Measurements from ENCODE around the gene PRSS57. TPM values are rescaled to one million over a fixed set of nuclear protein-coding genes. Genes with fewer than 3 reads are reported as not detected.

Gene PRSS57
- total RNA-seq (2021; ENCODE audit: unreplicated experiment) (not detected), Bru-seq, nascent RNA (not detected), BruChase-seq, experiment 1, labeled RNA remaining after a 2-hour chase (percentile 1 among the genes with signal in this experiment), BruChase-seq, experiment 2, labeled RNA remaining after a 6-hour chase (not detected)
- polyA plus RNA-seq (2012; ENCODE audit: insufficient read length): not detected
- long read RNA-seq: 0 reads

- intact Hi-C loops (cut with micrococcal nuclease; ENCODE audit: unreplicated experiment) (no loop called here), in situ Hi-C loops (cut with HindIII; ENCODE audit: low pct_unique_long_range_greater_than_20kb, low sequenced_read_pairs) (no loop called here)
- Histone ChIP-seq H3K27me3 (ENCODE audit: control insufficient read depth, insufficient read depth, low read length) (no peaks in the 10 kb centered on the region), H3K9me3 (ENCODE audit: control insufficient read depth, insufficient read depth, low read depth, low read length) (no peaks in the 10 kb centered on the region), H3K27ac (ENCODE audit: low read length) (no peak within 1 kb of the TSS), H3K4me3 (ENCODE audit: low read depth in 2 of 2, low read length in 2 of 2) (no peak within 1 kb of the TSS), H3K4me1 (ENCODE audit: control insufficient read depth, insufficient read depth, low read length) (no peaks in the 10 kb centered on the region), H3K36me3 (ENCODE audit: control insufficient read depth, insufficient read depth, low read length) (no peaks in the 10 kb centered on the region)
- DNase-seq (ENCODE audit: low read depth, low spot score): no peak
- ChIA-PET CTCF (no interaction called here), POLR2A (no interaction called here)
- TF ChIP-seq CTCF (IDR thresholded peaks at IDR 0.05) (no peak), POLR2AphosphoS5 (IDR thresholded peaks at IDR 0.05; ENCODE audit: low read depth, low read length) (no peak), SIN3A (IDR thresholded peaks at IDR 0.05; ENCODE audit: borderline replicate concordance, insufficient read depth, low read depth, low read length) (no peak), REST (IDR thresholded peaks at IDR 0.05; ENCODE audit: insufficient read depth in 1 of 2, low read depth in 2 of 2, low read length in 1 of 2) (no peak), TCF7L2 (IDR thresholded peaks at IDR 0.05; ENCODE audit: low read depth, low read length) (no peak)
- no TSS peak for BruUV-seq (replicated peaks)
- ATAC-seq: no peak
These were observed at the start of gene PRSS57 for GRCh38 chr19:695352-695949. PRSS57 (minus strand) TSS chr19:695452; CDS start chr19:695430, 22 bp downstream.

GRCh38 chr19:743168-743687 is 48.0 kb upstream of the PRSS57 start:
- no peak overlapping the region for H3K27ac ChIP-seq (ENCODE audit: low read length)
- DNase-seq (ENCODE audit: low read depth, low spot score) (no peak), ATAC-seq (no peak)
- in situ Hi-C loops (cut with HindIII; ENCODE audit: low pct_unique_long_range_greater_than_20kb, low sequenced_read_pairs) (no loop called here), intact Hi-C loops (cut with micrococcal nuclease; ENCODE audit: unreplicated experiment) (no loop called here)
- ChIA-PET CTCF (no interaction called here), POLR2A (no interaction called here)
- H3K4me1 ChIP-seq (ENCODE audit: control insufficient read depth, insufficient read depth, low read length): no peaks in the 10 kb centered on the region
- TF ChIP-seq REST (IDR thresholded peaks at IDR 0.05; ENCODE audit: insufficient read depth in 1 of 2, low read depth in 2 of 2, low read length in 1 of 2) (no peak), SIN3A (IDR thresholded peaks at IDR 0.05; ENCODE audit: borderline replicate concordance, insufficient read depth, low read depth, low read length) (no peak), CTCF (IDR thresholded peaks at IDR 0.05) (no peak), TCF7L2 (IDR thresholded peaks at IDR 0.05; ENCODE audit: low read depth, low read length) (no peak), POLR2AphosphoS5 (IDR thresholded peaks at IDR 0.05; ENCODE audit: low read depth, low read length) (no peak)
- H3K4me3 ChIP-seq (ENCODE audit: low read depth in 2 of 2, low read length in 2 of 2): no peak overlapping the region
- no peaks in the 10 kb centered on the region for H3K27me3 ChIP-seq (ENCODE audit: control insufficient read depth, insufficient read depth, low read length)
- H3K9me3 ChIP-seq (ENCODE audit: control insufficient read depth, insufficient read depth, low read depth, low read length): no peaks in the 10 kb centered on the region
- BruUV-seq (replicated peaks): no TSS peak
- H3K36me3 ChIP-seq (ENCODE audit: control insufficient read depth, insufficient read depth, low read length): no peaks in the 10 kb centered on the region

All from Panc1 (cell line).